CD14-positive monocyte (primary cell): ENCODE data around the gene COQ2. TPM values are rescaled to one million over a fixed set of nuclear protein-coding genes. Genes with fewer than 3 reads are reported as not detected.

Source experiments
- DNase-seq, 3 donors: peaks; one replicate each; pipeline ENCODE4 v3.0.0-alpha.2; 2011 to 2022
- H2AFZ ChIP-seq: 2 replicates; pipeline ENCODE4 v1.6.0; 2012; ENCODE audit warnings: mild to moderate bottlenecking, low read depth, low read length, inconsistent platforms; ENCODE audit not compliant: insufficient read depth, poor library complexity, severe bottlenecking
- H3K27ac ChIP-seq, 2 donors: 1 replicate in 1 of 2; 2 replicates in 1 of 2; pipeline ENCODE4 v1.5.1; 2012 to 2013; ENCODE audit warnings: low read length in 2 of 2, control low read depth in 1 of 2, inconsistent platforms in 1 of 2, low read depth in 1 of 2, mild to moderate bottlenecking in 1 of 2
- H3K27me3 ChIP-seq, 2 donors: one replicate each; pipeline versions ENCODE4 v1.6.0 to v1.6.1; 2011 to 2013; ENCODE audit warnings: low read length in 2 of 2; ENCODE audit not compliant: control insufficient read depth in 2 of 2, insufficient read depth in 2 of 2
- H3K36me3 ChIP-seq, 2 donors: replicated peaks in 1 of 2; 1 replicate in 1 of 2; 2 replicates in 1 of 2; pipeline versions ENCODE4 v1.5.1 to v1.6.1; 2012 to 2013; ENCODE audit warnings: low read length in 2 of 2, control low read depth in 1 of 2, inconsistent platforms in 1 of 2, mild to moderate bottlenecking in 1 of 2; ENCODE audit not compliant: insufficient read depth in 2 of 2, control insufficient read depth in 1 of 2
- H3K4me1 ChIP-seq, 2 donors: 1 replicate in 1 of 2; 2 replicates in 1 of 2; pipeline versions ENCODE4 v1.5.1 to v1.6.1; 2012 to 2013; ENCODE audit warnings: low read length in 2 of 2, control low read depth in 1 of 2, inconsistent platforms in 1 of 2, mild to moderate bottlenecking in 1 of 2, moderate library complexity in 1 of 2; ENCODE audit not compliant: insufficient read depth in 2 of 2, control insufficient read depth in 1 of 2
- H3K4me2 ChIP-seq: replicated peaks from 2 replicates; pipeline ENCODE3; 2012; ENCODE audit warnings: low read length, moderate library complexity, mild to moderate bottlenecking; ENCODE audit not compliant: poor library complexity, severe bottlenecking; ENCODE audit errors: extremely low read depth
- H3K4me3 ChIP-seq, 3 experiments: fragments of 200-600 bp in 1 of 3; sonication (generic) in 1 of 3; replicated peaks in 1 of 3; 1 replicate in 2 of 3; 2 replicates in 1 of 3; pipeline ENCODE4 v1.5.1; 2011 to 2013; ENCODE audit warnings: low read length in 3 of 3, mild to moderate bottlenecking in 3 of 3, control low read depth in 2 of 3, low read depth in 2 of 3, inconsistent platforms in 1 of 3, moderate library complexity in 1 of 3
- H3K79me2 ChIP-seq: 2 replicates; pipeline ENCODE4 v1.6.0; 2012; ENCODE audit warnings: mild to moderate bottlenecking, control low read depth, inconsistent platforms, low read length, moderate library complexity; ENCODE audit not compliant: insufficient read depth
- H3K9ac ChIP-seq: 2 replicates; pipeline ENCODE4 v1.6.0; 2017; ENCODE audit warnings: low read length, mild to moderate bottlenecking; ENCODE audit not compliant: insufficient read depth, poor library complexity, severe bottlenecking
- H3K9me3 ChIP-seq, 2 donors: replicated peaks in 1 of 2; 1 replicate in 1 of 2; 2 replicates in 1 of 2; pipeline versions ENCODE4 v1.5.1 to v1.6.1; 2012 to 2013; ENCODE audit warnings: low read length in 2 of 2, control low read depth in 1 of 2; ENCODE audit not compliant: control insufficient read depth in 1 of 2, insufficient read depth in 1 of 2
- H4K20me1 ChIP-seq: 2 replicates; pipeline ENCODE4 v1.6.0; 2012; ENCODE audit warnings: mild to moderate bottlenecking, low read length, control low read depth, moderate library complexity; ENCODE audit not compliant: insufficient read depth
- H3K27ac Mint-ChIP-seq, 7 donors: one replicate each; pipeline ENCODE4 v1.8.0; 2020; ENCODE audit warnings: mild to moderate bottlenecking in 7 of 7, mixed read lengths in 7 of 7, moderate library complexity in 6 of 7, inconsistent platforms in 2 of 7
- H3K27me3 Mint-ChIP-seq, 3 donors: one replicate each; pipeline ENCODE4 v1.8.0; 2021 to 2022; ENCODE audit warnings: low read depth in 3 of 3, mild to moderate bottlenecking in 3 of 3, mixed read lengths in 3 of 3, moderate library complexity in 3 of 3, inconsistent platforms in 1 of 3
- H3K36me3 Mint-ChIP-seq, 2 donors: one replicate each; pipeline ENCODE4 v1.8.0; 2020; ENCODE audit warnings: mixed read lengths in 2 of 2, inconsistent platforms in 1 of 2, mild to moderate bottlenecking in 1 of 2
- H3K4me1 Mint-ChIP-seq: one replicate; pipeline ENCODE4 v1.8.0; 2020; ENCODE audit warnings: mild to moderate bottlenecking, mixed read lengths
- H3K4me3 Mint-ChIP-seq, 2 donors: one replicate each; pipeline ENCODE4 v1.8.0; 2020; ENCODE audit warnings: mild to moderate bottlenecking in 2 of 2, mixed read lengths in 2 of 2, moderate library complexity in 1 of 2
- H3K9me3 Mint-ChIP-seq, 7 donors: one replicate each; pipeline ENCODE4 v1.8.0; 2020 to 2022; ENCODE audit warnings: mixed read lengths in 7 of 7, mild to moderate bottlenecking in 6 of 7, moderate library complexity in 6 of 7, inconsistent platforms in 2 of 7
- CTCF ChIP-seq: fragments of 200-600 bp; IDR thresholded peaks from one replicate; pipeline ENCODE4 v1.8.0; 2022; ENCODE audit warnings: antibody characterized with exemption, mild to moderate bottlenecking
- WGBS: methylation state at CpG from one replicate; pipeline ENCODE4 v1.1.5; 2013; ENCODE audit warnings: missing lambda C conversion rate; ENCODE audit not compliant: insufficient coverage; 5-methylcytosine and 5-hydroxymethylcytosine counted together
- intact Hi-C, 2 donors: fragments of 100-400 bp; cut with micrococcal nuclease; formaldehyde crosslinking; loops; one replicate each; pipeline versions ENCODE4 v1.15.0 to v1.15.1; 2023
- polyA plus RNA-seq, 3 donors: library from polyadenylated mRNA; depleted of rRNA in 1 of 3; unstranded in 2 of 3; stranded (reverse) in 1 of 3; fragments of 300-500 nt in 2 of 3; fragments of >200 nt in 1 of 3; fragmentation: Illumina TruSeq in 2 of 3; gene quantifications; 1 replicate in 2 of 3; 2 replicates in 1 of 3; pipeline ENCODE4 v1.2.3, GENCODE V29; 2012 to 2021

The COQ2 gene
- polyA plus RNA-seq, 3 donors, result 14.7 to 48.6 (median 40.7) TPM

- Histone ChIP-seq H3K4me1 (peaks cover 43 to 46% of the 10 kb centered on the region in 2 donors), H2AFZ (no peak overlapping the region), H4K20me1 (no peaks in the 10 kb centered on the region), H3K27ac (no peak overlapping the region), H3K4me3 (no peak overlapping the region), H3K36me3 (peaks cover 0 to 7% of the 10 kb centered on the region in 2 donors), H3K9me3 (no peaks in the 10 kb centered on the region), H3K27me3 (no peaks in the 10 kb centered on the region), H3K9ac (no peak overlapping the region), H3K79me2 (peaks cover 5% of the 10 kb centered on the region), H3K4me2 (no peak overlapping the region)
- H3K4me3 Mint-ChIP-seq, result no peak overlapping the region
- H3K9me3 Mint-ChIP-seq, result no peaks in the 10 kb centered on the region
- intact Hi-C loops, result loop anchor here in 1 of 2 donors (10.0 kb wide), 1 partner anchor 181 kb away; no protein-coding TSS in a partner anchor
- H3K27ac Mint-ChIP-seq, result no peak overlapping the region
- no peaks in the 10 kb centered on the region for H3K27me3 Mint-ChIP-seq
- WGBS, result no CpG with 5 or more reads among the region's 1 CpG
- no peak for DNase-seq
- peaks cover 15 to 26% of the 10 kb centered on the region in 2 donors for H3K36me3 Mint-ChIP-seq
- no peak for TF ChIP-seq CTCF
- peaks cover 55% of the 10 kb centered on the region for H3K4me1 Mint-ChIP-seq
Measured at GRCh38 chr4:83255584-83255983, 29.0 kb downstream of the COQ2 start.

GRCh38 chr4:83252782-83253405 is 31.7 kb downstream of the COQ2 start:
- peak; percentile 56 to 74 (median 67) for DNase-seq
- peak overlapping the region in 1 of 3 experiments; percentile 2 for H3K4me3 ChIP-seq
- H3K9me3 Mint-ChIP-seq, result no peaks in the 10 kb centered on the region
- H4K20me1 ChIP-seq, result no peaks in the 10 kb centered on the region
- no peaks in the 10 kb centered on the region for H3K27me3 Mint-ChIP-seq
- H3K4me1 Mint-ChIP-seq, result peaks cover 53% of the 10 kb centered on the region
- peak overlapping the region in 2 of 7 donors; percentile 78 to 79 for H3K27ac Mint-ChIP-seq
- H3K4me2 ChIP-seq, result no peak overlapping the region
- H3K36me3 ChIP-seq, result no peaks in the 10 kb centered on the region
- peaks cover 5% of the 10 kb centered on the region for H3K79me2 ChIP-seq
- H3K4me3 Mint-ChIP-seq, result no peak overlapping the region
- peaks cover 5 to 7% of the 10 kb centered on the region in 2 donors for H3K36me3 Mint-ChIP-seq
- H3K9ac ChIP-seq, result no peak overlapping the region
- H2AFZ ChIP-seq, result peak overlapping the region; percentile 20
- WGBS, result no CpG with 5 or more reads among the region's 7 CpGs
- intact Hi-C loops, result loop anchor here in 1 of 2 donors (5.0 to 10.0 kb wide), 2 partner anchors 41 to 178 kb away; no protein-coding TSS in a partner anchor
- no peaks in the 10 kb centered on the region for H3K9me3 ChIP-seq
- TF ChIP-seq CTCF, result peak; percentile 78
- H3K27me3 ChIP-seq, result no peaks in the 10 kb centered on the region
- peak overlapping the region in 1 of 2 donors; percentile 72 for H3K27ac ChIP-seq
- H3K4me1 ChIP-seq, result peaks cover 42 to 46% of the 10 kb centered on the region in 2 donors
